Measurements from ENCODE around the gene UBE2QL1. TPM values are rescaled to one million over a fixed set of nuclear protein-coding genes. Genes with fewer than 3 reads are reported as not detected.

The UBE2QL1 gene
- polyA plus RNA-seq, 2 of the 4 experiments (the other 2 are of a cell fraction), result 0.04 TPM

DNA sequence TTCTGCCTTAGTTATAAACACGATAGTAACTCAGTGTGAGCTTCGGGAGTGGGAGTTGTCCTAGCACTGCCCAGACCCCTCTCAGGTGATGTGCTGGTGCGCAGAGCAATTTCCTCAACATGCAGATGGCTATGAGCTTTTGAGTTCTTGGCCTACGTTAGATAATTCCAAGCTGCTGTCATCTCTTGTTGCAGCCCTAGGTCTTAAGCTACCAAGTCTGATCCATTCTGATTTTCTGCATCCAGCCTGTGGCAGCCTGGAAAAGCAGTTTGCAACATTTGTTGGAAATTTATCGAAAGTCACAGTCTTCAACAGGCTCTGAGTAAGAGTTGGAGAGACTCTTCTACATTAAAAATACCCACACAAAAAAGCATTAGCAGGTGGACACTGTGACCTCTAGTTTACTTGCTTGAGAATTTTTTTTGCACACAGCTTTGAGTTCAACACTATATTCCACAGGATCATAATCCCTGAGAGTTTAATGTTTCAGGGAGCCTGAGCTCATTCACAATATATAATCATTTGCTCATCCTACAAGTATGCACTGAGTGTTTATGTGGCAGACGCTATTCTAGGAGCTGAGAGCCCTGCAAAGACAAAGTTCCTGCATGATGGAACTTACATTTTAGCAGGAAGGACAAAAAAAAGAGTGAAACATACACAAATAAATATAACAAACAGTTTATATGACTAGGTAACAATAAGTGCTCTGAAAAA, 91.6 kb downstream of the UBE2QL1 start:
- FAIRE-seq, result no peak
- Histone ChIP-seq H3K4me2 (no peak overlapping the region), H3K4me1 (no peaks in the 10 kb centered on the region), H3K9me3 (no peaks in the 10 kb centered on the region), H3K4me3 (no peak overlapping the region), H3K27ac (no peak overlapping the region)
- WGBS (ENCODE audit: missing lambda C conversion rate), result 0% methylated on average over 6 of the region's 6 CpGs
- ChIA-PET CTCF (no interaction called here), POLR2A (interaction anchor here (0.6 kb wide), 1 partner anchor 1060 kb away, joined by 8 read pairs; no protein-coding TSS in a partner anchor)
- no peak for ATAC-seq
- no peak for DNase-seq (ENCODE audit: low read depth in 1 of 2, low spot score in 1 of 2)
- TF ChIP-seq RFX5 (IDR thresholded peaks at IDR 0.05), result no peak
- TF ChIP-seq MAZ (IDR thresholded peaks at IDR 0.05; ENCODE audit: borderline replicate concordance, low read depth, low read length), result no peak
- TF ChIP-seq E2F6 (IDR thresholded peaks at IDR 0.05; ENCODE audit: borderline replicate concordance, low read depth), result no peak
- TF ChIP-seq NPAS2 (CRISPR knock-in tag; IDR thresholded peaks at IDR 0.05; ENCODE audit: borderline replicate concordance), result no peak
- TF ChIP-seq POLR2AphosphoS2 (conservative IDR thresholded peaks at IDR 0.05; ENCODE audit: low read length), result no peak
- TF ChIP-seq RCOR1 (IDR thresholded peaks at IDR 0.05; ENCODE audit: low read depth, low read length), result no peak
- no peak for TF ChIP-seq TP53 (CRISPR knock-in tag; IDR thresholded peaks at IDR 0.05)
- no peak for TF ChIP-seq ATOH8 (CRISPR knock-in tag; IDR thresholded peaks at IDR 0.05; ENCODE audit: low read depth)
- TF ChIP-seq RARB (CRISPR knock-in tag; IDR thresholded peaks at IDR 0.05), result no peak
- TF ChIP-seq, protein P1, sequence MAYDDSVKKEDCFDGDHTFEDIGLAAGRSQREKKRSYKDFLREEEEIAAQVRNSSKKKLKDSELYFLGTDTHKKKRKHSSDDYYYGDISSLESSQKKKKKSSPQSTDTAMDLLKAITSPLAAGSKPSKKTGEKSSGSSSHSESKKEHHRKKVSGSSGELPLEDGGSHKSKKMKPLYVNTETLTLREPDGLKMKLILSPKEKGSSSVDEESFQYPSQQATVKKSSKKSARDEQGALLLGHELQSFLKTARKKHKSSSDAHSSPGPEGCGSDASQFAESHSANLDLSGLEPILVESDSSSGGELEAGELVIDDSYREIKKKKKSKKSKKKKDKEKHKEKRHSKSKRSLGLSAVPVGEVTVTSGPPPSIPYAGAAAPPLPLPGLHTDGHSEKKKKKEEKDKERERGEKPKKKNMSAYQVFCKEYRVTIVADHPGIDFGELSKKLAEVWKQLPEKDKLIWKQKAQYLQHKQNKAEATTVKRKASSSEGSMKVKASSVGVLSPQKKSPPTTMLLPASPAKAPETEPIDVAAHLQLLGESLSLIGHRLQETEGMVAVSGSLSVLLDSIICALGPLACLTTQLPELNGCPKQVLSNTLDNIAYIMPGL (CRISPR knock-in tag; IDR thresholded peaks at IDR 0.05; ENCODE audit: borderline replicate concordance), result no peak
- no peak for TF ChIP-seq MAX (IDR thresholded peaks at IDR 0.05)
- TF ChIP-seq RAD21 (conservative IDR thresholded peaks at IDR 0.05 in 1 of 2, IDR thresholded peaks at IDR 0.05 in 1 of 2), result no peak
- TF ChIP-seq, protein P2, sequence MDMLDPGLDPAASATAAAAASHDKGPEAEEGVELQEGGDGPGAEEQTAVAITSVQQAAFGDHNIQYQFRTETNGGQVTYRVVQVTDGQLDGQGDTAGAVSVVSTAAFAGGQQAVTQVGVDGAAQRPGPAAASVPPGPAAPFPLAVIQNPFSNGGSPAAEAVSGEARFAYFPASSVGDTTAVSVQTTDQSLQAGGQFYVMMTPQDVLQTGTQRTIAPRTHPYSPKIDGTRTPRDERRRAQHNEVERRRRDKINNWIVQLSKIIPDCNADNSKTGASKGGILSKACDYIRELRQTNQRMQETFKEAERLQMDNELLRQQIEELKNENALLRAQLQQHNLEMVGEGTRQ (IDR thresholded peaks at IDR 0.05), result no peak
- TF ChIP-seq CBX8 (IDR thresholded peaks at IDR 0.05), result no peak
- TF ChIP-seq FOSB (CRISPR knock-in tag; IDR thresholded peaks at IDR 0.05), result no peak
- no peak for TF ChIP-seq HEYL (CRISPR knock-in tag; IDR thresholded peaks at IDR 0.05)
- no peak for TF ChIP-seq PHF8 (IDR thresholded peaks at IDR 0.05; ENCODE audit: borderline replicate concordance, low read depth)

GRCh38 chr5:6541256-6542013, 92.8 kb downstream of the UBE2QL1 start:
- POLR2A ChIA-PET, result no interaction called here
- DNase-seq (ENCODE audit: low read depth in 1 of 2, low spot score in 1 of 2), result no peak
- no peak for FAIRE-seq
- CTCF ChIA-PET, result no interaction called here
- Histone ChIP-seq H3K4me3 (no peak overlapping the region), H3K4me2 (no peak overlapping the region), H3K27ac (no peak overlapping the region), H3K4me1 (no peaks in the 10 kb centered on the region), H3K9me3 (no peaks in the 10 kb centered on the region)
- no peak for ATAC-seq
- 3% methylated on average over 5 of the region's 5 CpGs for WGBS (ENCODE audit: missing lambda C conversion rate)
- TF ChIP-seq RNF2 (IDR thresholded peaks at IDR 0.05; ENCODE audit: borderline replicate concordance, low read depth), result no peak
- TF ChIP-seq, protein P3, sequence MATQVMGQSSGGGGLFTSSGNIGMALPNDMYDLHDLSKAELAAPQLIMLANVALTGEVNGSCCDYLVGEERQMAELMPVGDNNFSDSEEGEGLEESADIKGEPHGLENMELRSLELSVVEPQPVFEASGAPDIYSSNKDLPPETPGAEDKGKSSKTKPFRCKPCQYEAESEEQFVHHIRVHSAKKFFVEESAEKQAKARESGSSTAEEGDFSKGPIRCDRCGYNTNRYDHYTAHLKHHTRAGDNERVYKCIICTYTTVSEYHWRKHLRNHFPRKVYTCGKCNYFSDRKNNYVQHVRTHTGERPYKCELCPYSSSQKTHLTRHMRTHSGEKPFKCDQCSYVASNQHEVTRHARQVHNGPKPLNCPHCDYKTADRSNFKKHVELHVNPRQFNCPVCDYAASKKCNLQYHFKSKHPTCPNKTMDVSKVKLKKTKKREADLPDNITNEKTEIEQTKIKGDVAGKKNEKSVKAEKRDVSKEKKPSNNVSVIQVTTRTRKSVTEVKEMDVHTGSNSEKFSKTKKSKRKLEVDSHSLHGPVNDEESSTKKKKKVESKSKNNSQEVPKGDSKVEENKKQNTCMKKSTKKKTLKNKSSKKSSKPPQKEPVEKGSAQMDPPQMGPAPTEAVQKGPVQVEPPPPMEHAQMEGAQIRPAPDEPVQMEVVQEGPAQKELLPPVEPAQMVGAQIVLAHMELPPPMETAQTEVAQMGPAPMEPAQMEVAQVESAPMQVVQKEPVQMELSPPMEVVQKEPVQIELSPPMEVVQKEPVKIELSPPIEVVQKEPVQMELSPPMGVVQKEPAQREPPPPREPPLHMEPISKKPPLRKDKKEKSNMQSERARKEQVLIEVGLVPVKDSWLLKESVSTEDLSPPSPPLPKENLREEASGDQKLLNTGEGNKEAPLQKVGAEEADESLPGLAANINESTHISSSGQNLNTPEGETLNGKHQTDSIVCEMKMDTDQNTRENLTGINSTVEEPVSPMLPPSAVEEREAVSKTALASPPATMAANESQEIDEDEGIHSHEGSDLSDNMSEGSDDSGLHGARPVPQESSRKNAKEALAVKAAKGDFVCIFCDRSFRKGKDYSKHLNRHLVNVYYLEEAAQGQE (IDR thresholded peaks at IDR 0.05), result no peak
- TF ChIP-seq MYC (IDR thresholded peaks at IDR 0.05; ENCODE audit: borderline replicate concordance, low read length), result no peak
- no peak for TF ChIP-seq ATOH8 (CRISPR knock-in tag; IDR thresholded peaks at IDR 0.05; ENCODE audit: low read depth)
- TF ChIP-seq PHF8 (IDR thresholded peaks at IDR 0.05; ENCODE audit: borderline replicate concordance, low read depth), result no peak
- TF ChIP-seq ZSCAN20 (CRISPR knock-in tag; IDR thresholded peaks at IDR 0.05), result no peak
- TF ChIP-seq SREBF2 (IDR thresholded peaks at IDR 0.05), result no peak
- TF ChIP-seq RARB (CRISPR knock-in tag; IDR thresholded peaks at IDR 0.05), result no peak
- no peak for TF ChIP-seq ZNF302 (CRISPR knock-in tag; IDR thresholded peaks at IDR 0.05)
